Colonic mucosa (tissue), 4 donors: ENCODE data around the gene ARHGAP22. TPM values are rescaled to one million over a fixed set of nuclear protein-coding genes. Genes with fewer than 3 reads are reported as not detected.
A peak's percentile ranks its signal among the peaks of the same experiment; 100 is the strongest.

ENCODE experiments used
- DNase-seq: peaks from one replicate; pipeline ENCODE4 v3.0.0-alpha.2; 2020
- H3K27ac ChIP-seq: fragments of 200-600 bp; one replicate; pipeline ENCODE4 v1.8.0; 2021
- H3K27me3 ChIP-seq: fragments of 200-600 bp; one replicate; pipeline ENCODE4 v1.8.0; 2021
- H3K36me3 ChIP-seq: fragments of 200-600 bp; one replicate; pipeline ENCODE4 v1.8.0; 2021
- H3K4me1 ChIP-seq: fragments of 200-600 bp; one replicate; pipeline ENCODE4 v1.8.0; 2021; ENCODE audit warnings: mild to moderate bottlenecking
- H3K4me3 ChIP-seq: fragments of 200-600 bp; one replicate; pipeline ENCODE4 v1.8.0; 2021
- H3K9ac ChIP-seq, 2 donors: one replicate each; pipeline ENCODE4 v1.7.0; 2013; ENCODE audit warnings: control low read depth in 2 of 2, low read depth in 2 of 2, low read length in 2 of 2
- H3K9me3 ChIP-seq: fragments of 200-600 bp; one replicate; pipeline ENCODE4 v1.8.0; 2021
- intact Hi-C: fragments of 100-400 bp; cut with DNase I; formaldehyde crosslinking; loops from one replicate; pipeline ENCODE4 v1.14.1; 2022
- total RNA-seq, 2 donors: library from RNA; stranded (reverse); fragmentation: NEBNext Ultra II Directional in 1 of 2; extraction: Animal tissue kit (Norgen Biotek cat#: 25700) in 1 of 2; gene quantifications; one replicate each; pipeline ENCODE4 v1.2.1, GENCODE V29; 2021
- TF ChIP-seq, protein P1 (sequence below): fragments of 200-600 bp; IDR thresholded peaks from one replicate; pipeline ENCODE4 v1.8.0; 2022; ENCODE audit warnings: antibody characterized with exemption, mild to moderate bottlenecking
- donor health status: healthy.
- donor health status: DM: no; HTN: no; CAD: no.
- donor health status: DM: no; HTN: no; CAD: no.

ARHGAP22 gene
- total RNA-seq, 2 donors from 2014 or later = 0.86 to 1.6 TPM

DNA sequence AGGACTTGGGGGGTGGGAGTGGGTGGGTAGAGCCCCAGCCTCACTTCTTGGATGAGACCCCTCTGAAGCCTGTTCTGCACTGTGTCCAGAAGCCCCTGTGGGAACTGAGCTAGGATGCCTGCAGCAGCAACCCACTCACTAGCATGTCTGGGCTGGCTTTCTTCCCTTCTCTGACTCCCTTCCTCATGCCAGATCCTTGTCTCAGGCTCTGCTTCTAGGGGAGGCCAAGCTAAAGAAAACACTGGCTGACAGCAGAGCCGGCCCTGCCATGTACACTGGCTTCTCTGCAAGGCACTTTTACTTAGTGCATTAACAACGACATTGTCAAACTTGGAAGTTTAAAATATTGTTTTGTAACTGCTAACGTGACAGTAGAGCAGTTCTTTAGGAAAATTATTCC, 50.2 kb downstream of the ARHGAP22 start:
- no peak overlapping the region for H3K27ac ChIP-seq
- H3K9ac ChIP-seq = no peak overlapping the region
- no peaks in the 10 kb centered on the region for H3K4me1 ChIP-seq
- H3K36me3 ChIP-seq = no peaks in the 10 kb centered on the region
- no peak overlapping the region for H3K4me3 ChIP-seq
- no peak for DNase-seq
- TF ChIP-seq, protein P1, sequence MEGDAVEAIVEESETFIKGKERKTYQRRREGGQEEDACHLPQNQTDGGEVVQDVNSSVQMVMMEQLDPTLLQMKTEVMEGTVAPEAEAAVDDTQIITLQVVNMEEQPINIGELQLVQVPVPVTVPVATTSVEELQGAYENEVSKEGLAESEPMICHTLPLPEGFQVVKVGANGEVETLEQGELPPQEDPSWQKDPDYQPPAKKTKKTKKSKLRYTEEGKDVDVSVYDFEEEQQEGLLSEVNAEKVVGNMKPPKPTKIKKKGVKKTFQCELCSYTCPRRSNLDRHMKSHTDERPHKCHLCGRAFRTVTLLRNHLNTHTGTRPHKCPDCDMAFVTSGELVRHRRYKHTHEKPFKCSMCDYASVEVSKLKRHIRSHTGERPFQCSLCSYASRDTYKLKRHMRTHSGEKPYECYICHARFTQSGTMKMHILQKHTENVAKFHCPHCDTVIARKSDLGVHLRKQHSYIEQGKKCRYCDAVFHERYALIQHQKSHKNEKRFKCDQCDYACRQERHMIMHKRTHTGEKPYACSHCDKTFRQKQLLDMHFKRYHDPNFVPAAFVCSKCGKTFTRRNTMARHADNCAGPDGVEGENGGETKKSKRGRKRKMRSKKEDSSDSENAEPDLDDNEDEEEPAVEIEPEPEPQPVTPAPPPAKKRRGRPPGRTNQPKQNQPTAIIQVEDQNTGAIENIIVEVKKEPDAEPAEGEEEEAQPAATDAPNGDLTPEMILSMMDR = no peak
- intact Hi-C loops = no loop called here
- H3K27me3 ChIP-seq = no peaks in the 10 kb centered on the region
- no peaks in the 10 kb centered on the region for H3K9me3 ChIP-seq

DNA sequence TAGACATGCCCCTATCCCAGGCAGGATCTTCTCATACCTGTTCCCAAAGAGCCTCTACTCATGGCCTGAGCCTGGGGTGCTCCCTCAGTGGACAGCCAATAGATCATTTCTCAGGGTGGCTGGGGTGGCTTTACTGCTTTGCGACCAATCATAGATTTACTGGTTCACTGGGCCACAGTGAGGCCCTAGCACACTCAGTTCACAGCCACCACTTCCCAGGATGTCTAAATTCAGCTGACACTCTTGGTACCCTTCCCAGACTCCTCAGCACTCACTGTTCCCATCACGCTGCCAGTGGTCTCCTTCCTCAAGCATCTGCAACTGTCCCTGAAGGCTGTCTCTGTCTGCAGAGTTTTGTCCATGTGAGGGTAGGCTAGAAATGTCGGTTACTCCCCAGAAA, 50.6 kb downstream of the ARHGAP22 start:
- Histone ChIP-seq H3K9me3 (no peaks in the 10 kb centered on the region), H3K4me1 (no peaks in the 10 kb centered on the region), H3K27me3 (no peaks in the 10 kb centered on the region), H3K4me3 (no peak overlapping the region), H3K36me3 (no peaks in the 10 kb centered on the region), H3K27ac (no peak overlapping the region), H3K9ac (no peak overlapping the region)
- intact Hi-C loops = no loop called here
- DNase-seq = no peak
- TF ChIP-seq, protein P1 = no peak

DNA sequence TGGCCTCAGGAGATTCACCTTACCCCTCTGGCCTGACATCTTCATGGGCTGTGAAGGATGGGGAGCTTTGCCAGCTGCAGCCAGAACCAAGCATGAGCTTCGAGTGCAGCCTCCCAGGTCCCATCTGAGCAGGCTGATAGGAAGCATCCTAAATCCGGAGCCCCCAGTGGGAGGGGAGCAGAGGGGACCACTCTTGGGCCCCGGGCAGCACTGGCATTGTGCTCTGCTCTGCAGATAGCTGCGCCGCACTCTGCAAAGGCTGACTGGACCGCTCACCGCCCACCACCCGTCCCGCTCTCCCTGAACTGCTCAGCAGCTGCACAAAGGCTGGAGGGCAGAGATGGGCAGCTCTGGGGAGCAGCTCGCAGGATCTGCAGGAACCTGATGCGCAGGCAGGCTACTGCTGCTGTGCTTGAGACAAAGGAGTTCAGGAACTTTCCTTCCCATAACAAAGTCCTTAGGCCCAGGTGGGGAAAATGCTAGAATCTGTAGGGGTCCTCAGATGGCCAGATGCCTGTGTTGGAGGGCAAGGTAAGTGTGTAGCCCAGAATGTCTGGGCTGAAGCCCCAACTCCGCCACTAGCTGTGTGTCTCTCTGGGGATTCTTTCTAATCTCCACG, 51.8 kb downstream of the ARHGAP22 start:
- no peaks in the 10 kb centered on the region for H3K4me1 ChIP-seq
- no peak for DNase-seq
- intact Hi-C loops = loop anchor here (1.0 kb wide), 1 partner anchor 104 kb away; no protein-coding TSS in a partner anchor

DNA sequence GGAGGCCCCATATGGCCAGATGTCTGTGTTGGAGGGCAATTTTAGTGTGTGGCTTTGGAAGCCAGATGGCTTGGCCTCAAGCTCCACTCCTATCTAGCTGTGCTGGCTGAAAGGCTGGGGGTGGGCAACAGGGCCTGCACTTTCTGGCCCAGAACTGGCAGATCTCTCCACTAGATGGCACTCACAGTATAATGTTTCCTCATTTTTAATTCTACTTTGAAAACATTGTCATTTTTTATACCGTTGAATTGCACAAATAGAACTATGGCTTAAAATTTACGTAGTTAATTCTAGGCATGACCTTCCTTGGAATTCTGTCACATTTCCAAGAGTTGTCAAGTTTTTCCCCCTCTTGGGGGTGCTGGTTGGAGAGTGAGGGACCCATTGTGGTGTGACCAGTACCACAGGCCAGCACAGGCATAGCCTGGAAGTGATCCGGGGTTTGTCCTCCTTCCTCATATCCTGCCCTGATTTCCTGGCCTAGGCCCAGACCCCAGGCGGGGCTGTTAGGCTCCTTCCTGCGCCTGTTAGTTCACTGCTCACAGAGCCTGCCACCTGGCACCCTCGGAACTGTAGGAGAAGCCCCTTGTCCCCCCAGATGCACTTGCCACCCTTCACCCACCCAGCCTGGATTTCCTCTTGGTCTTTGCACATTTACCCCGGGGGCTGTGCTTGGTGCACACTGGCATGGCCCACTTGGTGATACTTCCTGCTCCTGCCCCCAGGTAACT, 52.8 kb downstream of the ARHGAP22 start:
- no peaks in the 10 kb centered on the region for H3K27me3 ChIP-seq
- H3K4me3 ChIP-seq = no peak overlapping the region
- H3K9ac ChIP-seq = no peak overlapping the region
- no peaks in the 10 kb centered on the region for H3K4me1 ChIP-seq
- intact Hi-C loops = loop anchor here (1.0 kb wide), 1 partner anchor 105 kb away; no protein-coding TSS in a partner anchor
- no peaks in the 10 kb centered on the region for H3K9me3 ChIP-seq
- no peak overlapping the region for H3K27ac ChIP-seq
- TF ChIP-seq, protein P1 = peak; percentile 67
- no peak for DNase-seq
- H3K36me3 ChIP-seq = no peaks in the 10 kb centered on the region

More for the DNA sequence above, 51.8 kb downstream of the ARHGAP22 start:
- H3K36me3 ChIP-seq = no peaks in the 10 kb centered on the region
- H3K9me3 ChIP-seq = no peaks in the 10 kb centered on the region
- no peak overlapping the region for H3K27ac ChIP-seq
- no peaks in the 10 kb centered on the region for H3K27me3 ChIP-seq
- H3K4me3 ChIP-seq = no peak overlapping the region
- H3K9ac ChIP-seq = no peak overlapping the region
- TF ChIP-seq, protein P1 = no peak

DNA sequence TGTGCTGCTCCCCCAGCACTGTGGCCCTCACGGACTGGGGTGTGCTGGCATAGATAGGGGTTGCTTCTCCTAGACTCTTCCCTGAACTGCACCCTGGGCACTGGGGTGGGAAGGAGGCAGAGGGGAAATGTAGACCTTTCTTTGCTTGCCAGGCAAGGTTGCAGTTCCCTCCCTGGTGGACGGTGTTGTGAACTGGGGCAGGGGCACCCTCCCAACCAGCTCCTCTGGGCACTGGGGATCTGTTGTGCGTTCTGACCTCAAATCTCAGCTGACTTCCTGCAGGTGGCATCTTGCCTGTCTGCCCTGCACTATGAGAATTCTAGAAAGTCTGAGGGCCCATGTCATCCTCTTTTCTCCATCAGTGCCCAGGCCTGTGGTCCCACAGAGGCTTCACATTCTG, 53.9 kb downstream of the ARHGAP22 start:
- intact Hi-C loops = no loop called here
- H3K27me3 ChIP-seq = no peaks in the 10 kb centered on the region
- TF ChIP-seq, protein P1 = no peak
- H3K4me3 ChIP-seq = no peak overlapping the region
- H3K36me3 ChIP-seq = no peaks in the 10 kb centered on the region
- H3K4me1 ChIP-seq = no peaks in the 10 kb centered on the region
- DNase-seq = no peak
- H3K9me3 ChIP-seq = no peaks in the 10 kb centered on the region
- no peak overlapping the region for H3K9ac ChIP-seq
- H3K27ac ChIP-seq = no peak overlapping the region
